Measurements from ENCODE around the gene AACS. TPM values are rescaled to one million over a fixed set of nuclear protein-coding genes. Genes with fewer than 3 reads are reported as not detected.
A peak's percentile ranks its signal among the peaks of the same experiment; 100 is the strongest.
"Not testable (repeated sequence)": the region's sequence is repeated elsewhere in the genome, so short reads cannot be mapped to it uniquely, and the experiment has no call there.

AACS gene
- 22.8 and 25.4 TPM in 2 replicates for total RNA-seq

GRCh38 chr12:125065021-125065918 lies at the start of gene AACS:
Gene AACS (plus strand): TSS chr12:125065435. CDS start chr12:125065585, 150 bp downstream.
- DNase-seq (ENCODE audit: low read depth in 2 of 2): peak; percentile 42 to 85

- no peak for DNase-seq (ENCODE audit: low read depth in 2 of 2)
These were observed 49.4 kb upstream of the AACS start for GRCh38 chr12:125015680-125016310.

GRCh38 chr12:125017801-125018200 lies 47.4 kb upstream of the AACS start:
- no peak for DNase-seq (ENCODE audit: low read depth in 2 of 2)

- DNase-seq (ENCODE audit: low read depth in 2 of 2): no peak
These were observed 46.9 kb upstream of the AACS start for GRCh38 chr12:125018356-125018755.

GRCh38 chr12:125021096-125021495 lies 44.1 kb upstream of the AACS start:
- no peak for DNase-seq (ENCODE audit: low read depth in 2 of 2)

GRCh38 chr12:125021771-125022170 lies 43.5 kb upstream of the AACS start:
- no peak for DNase-seq (ENCODE audit: low read depth in 2 of 2)

- no peak for DNase-seq (ENCODE audit: low read depth in 2 of 2)
These were observed 42.2 kb upstream of the AACS start for GRCh38 chr12:125023065-125023464.

GRCh38 chr12:125024949-125025563 lies 40.2 kb upstream of the AACS start:
- DNase-seq (ENCODE audit: low read depth in 2 of 2): no peak

GRCh38 chr12:125025606-125026235 lies 39.5 kb upstream of the AACS start:
- DNase-seq (ENCODE audit: low read depth in 2 of 2): no peak

GRCh38 chr12:125028106-125028505 lies 37.1 kb upstream of the AACS start:
- no peak for DNase-seq (ENCODE audit: low read depth in 2 of 2)

- DNase-seq (ENCODE audit: low read depth in 2 of 2): no peak
These were observed 35.4 kb upstream of the AACS start for GRCh38 chr12:125029761-125030358.

GRCh38 chr12:125031471-125031870 lies 33.8 kb upstream of the AACS start:
- not testable (repeated sequence) for DNase-seq (ENCODE audit: low read depth in 2 of 2)

GRCh38 chr12:125032466-125033152 lies 32.6 kb upstream of the AACS start:
- no peak for DNase-seq (ENCODE audit: low read depth in 2 of 2)

GRCh38 chr12:125033288-125033687 lies 31.9 kb upstream of the AACS start:
- DNase-seq (ENCODE audit: low read depth in 2 of 2): no peak

- no peak for DNase-seq (ENCODE audit: low read depth in 2 of 2)
These were observed 26.1 kb upstream of the AACS start for GRCh38 chr12:125038976-125039625.

- no peak for DNase-seq (ENCODE audit: low read depth in 2 of 2)
These were observed 16.2 kb upstream of the AACS start for GRCh38 chr12:125049093-125049458.

GRCh38 chr12:125050446-125050845 lies 14.8 kb upstream of the AACS start:
- DNase-seq (ENCODE audit: low read depth in 2 of 2): no peak

GRCh38 chr12:125050868-125051267 lies 14.4 kb upstream of the AACS start:
- no peak for DNase-seq (ENCODE audit: low read depth in 2 of 2)

- no peak for DNase-seq (ENCODE audit: low read depth in 2 of 2)
These were observed 11.4 kb upstream of the AACS start for GRCh38 chr12:125053821-125054220.

GRCh38 chr12:125055591-125055990 lies 9.6 kb upstream of the AACS start:
- no peak for DNase-seq (ENCODE audit: low read depth in 2 of 2)

Measured in dermis microvascular lymphatic vessel endothelial cell (primary cell).